Suprapubic skin (tissue), 4 donors: ENCODE measurements around the gene LRRC8C. TPM values are rescaled to one million over a fixed set of nuclear protein-coding genes. Genes with fewer than 3 reads are reported as not detected.

ENCODE experiments used
- DNase-seq, 2 donors: peaks; one replicate each; pipeline ENCODE4 v3.0.0-alpha.2; 2019; ENCODE audit warnings: low spot score in 2 of 2
- H3K27ac ChIP-seq: fragments of 200-600 bp; sonication (generic); one replicate; pipeline ENCODE4 v1.5.1; 2019
- H3K27me3 ChIP-seq: fragments of 200-600 bp; sonication (generic); one replicate; pipeline ENCODE4 v1.5.1; 2019
- H3K36me3 ChIP-seq: fragments of 200-600 bp; sonication (generic); one replicate; pipeline ENCODE4 v1.5.1; 2019
- H3K4me1 ChIP-seq: fragments of 200-600 bp; sonication (generic); one replicate; pipeline ENCODE4 v1.5.1; 2019
- H3K4me3 ChIP-seq: fragments of 200-600 bp; sonication (generic); one replicate; pipeline ENCODE4 v1.5.1; 2019; ENCODE audit warnings: mild to moderate bottlenecking
- H3K9me3 ChIP-seq: fragments of 200-600 bp; sonication (generic); one replicate; pipeline ENCODE4 v1.5.1; 2019
- CTCF ChIP-seq, 2 donors: fragments of 200-600 bp in 1 of 2; fragments of 450-650 bp in 1 of 2; sonication (generic) in 1 of 2; IDR thresholded peaks; one replicate each; pipeline ENCODE4 v1.5.1; 2016 to 2019; ENCODE audit warnings: antibody characterized with exemption in 2 of 2, mild to moderate bottlenecking in 1 of 2, moderate library complexity in 1 of 2
- EP300 ChIP-seq: sonication (generic); formaldehyde crosslinking; IDR thresholded peaks from one replicate; pipeline ENCODE4 v1.6.1; 2017; ENCODE audit warnings: antibody characterized with exemption
- POLR2A ChIP-seq, 2 donors: fragments of 450-650 bp; IDR thresholded peaks; one replicate each; pipeline ENCODE4 v1.6.1; 2017; ENCODE audit warnings: antibody characterized with exemption in 2 of 2, mild to moderate bottlenecking in 2 of 2, moderate library complexity in 2 of 2
- POLR2AphosphoS5 ChIP-seq, 3 donors: sonication (generic); formaldehyde crosslinking; IDR thresholded peaks; one replicate each; pipeline ENCODE4 v1.6.1; 2017; ENCODE audit warnings: antibody characterized with exemption in 3 of 3
- WGBS: methylation state at CpG from one replicate; pipeline ENCODE4 v1.1.5; 2018; 5-methylcytosine and 5-hydroxymethylcytosine counted together
- total RNA-seq, 4 donors: library from RNA; depleted of rRNA; stranded (reverse); fragments of >200 nt; gene quantifications; one replicate each; pipeline ENCODE4 v1.1.0, GENCODE V29; 2016

Gene LRRC8C
- total RNA-seq, 4 donors from 2014 or later = 6.2 to 10.4 (median 9.1) TPM

GRCh38 chr1:89720839-89721238 lies 87.9 kb downstream of the LRRC8C start:
- Histone ChIP-seq H3K27ac (no peak overlapping the region), H3K27me3 (no peaks in the 10 kb centered on the region), H3K4me1 (peaks cover 13% of the 10 kb centered on the region), H3K36me3 (no peaks in the 10 kb centered on the region), H3K9me3 (no peaks in the 10 kb centered on the region), H3K4me3 (no peak overlapping the region)
- WGBS = 71% methylated on average over 1 of the region's 1 CpG
- DNase-seq = no peak
- no peak for TF ChIP-seq CTCF (IDR thresholded peaks at IDR 0.05)
- TF ChIP-seq EP300 = no peak
- no peak for TF ChIP-seq POLR2AphosphoS5 (IDR thresholded peaks at IDR 0.05)
- no peak for TF ChIP-seq POLR2A (IDR thresholded peaks at IDR 0.05)

GRCh38 chr1:89721351-89721750 lies 88.4 kb downstream of the LRRC8C start:
- H3K9me3 ChIP-seq = no peaks in the 10 kb centered on the region
- no peak overlapping the region for H3K27ac ChIP-seq
- peaks cover 13% of the 10 kb centered on the region for H3K4me1 ChIP-seq
- H3K4me3 ChIP-seq = no peak overlapping the region
- no peaks in the 10 kb centered on the region for H3K36me3 ChIP-seq
- 68% methylated on average over 3 of the region's 3 CpGs for WGBS
- no peaks in the 10 kb centered on the region for H3K27me3 ChIP-seq
- DNase-seq = no peak
- TF ChIP-seq CTCF (IDR thresholded peaks at IDR 0.05) = no peak
- TF ChIP-seq POLR2AphosphoS5 (IDR thresholded peaks at IDR 0.05) = no peak
- no peak for TF ChIP-seq EP300
- TF ChIP-seq POLR2A (IDR thresholded peaks at IDR 0.05) = no peak

GRCh38 chr1:89723144-89723543 lies 90.2 kb downstream of the LRRC8C start:
- 87% methylated on average over 2 of the region's 2 CpGs for WGBS
- Histone ChIP-seq H3K27me3 (no peaks in the 10 kb centered on the region), H3K4me1 (peaks cover 13% of the 10 kb centered on the region), H3K9me3 (no peaks in the 10 kb centered on the region), H3K4me3 (no peak overlapping the region), H3K27ac (no peak overlapping the region), H3K36me3 (no peaks in the 10 kb centered on the region)
- DNase-seq = no peak
- TF ChIP-seq EP300 (no peak), POLR2A (IDR thresholded peaks at IDR 0.05) (no peak), POLR2AphosphoS5 (IDR thresholded peaks at IDR 0.05) (no peak), CTCF (IDR thresholded peaks at IDR 0.05) (no peak)

GRCh38 chr1:89723863-89724262 lies 90.9 kb downstream of the LRRC8C start:
- Histone ChIP-seq H3K4me1 (peaks cover 13% of the 10 kb centered on the region), H3K9me3 (no peaks in the 10 kb centered on the region), H3K27me3 (no peaks in the 10 kb centered on the region), H3K27ac (no peak overlapping the region), H3K4me3 (no peak overlapping the region), H3K36me3 (no peaks in the 10 kb centered on the region)
- TF ChIP-seq CTCF (IDR thresholded peaks at IDR 0.05) = no peak
- no peak for TF ChIP-seq POLR2A (IDR thresholded peaks at IDR 0.05)
- TF ChIP-seq EP300 = no peak
- no peak for TF ChIP-seq POLR2AphosphoS5 (IDR thresholded peaks at IDR 0.05)
- WGBS = 46% methylated on average over 6 of the region's 6 CpGs
- DNase-seq = no peak

GRCh38 chr1:89724369-89725010 lies 91.6 kb downstream of the LRRC8C start:
- DNase-seq = no peak
- H3K27me3 ChIP-seq = no peaks in the 10 kb centered on the region
- TF ChIP-seq CTCF (IDR thresholded peaks at IDR 0.05) = no peak
- no peak for TF ChIP-seq POLR2A (IDR thresholded peaks at IDR 0.05)
- TF ChIP-seq EP300 = no peak
- TF ChIP-seq POLR2AphosphoS5 (IDR thresholded peaks at IDR 0.05) = no peak
- H3K4me3 ChIP-seq = no peak overlapping the region
- H3K36me3 ChIP-seq = no peaks in the 10 kb centered on the region
- no peak overlapping the region for H3K27ac ChIP-seq
- 69% methylated on average over 3 of the region's 3 CpGs for WGBS
- H3K4me1 ChIP-seq = peaks cover 9% of the 10 kb centered on the region
- no peaks in the 10 kb centered on the region for H3K9me3 ChIP-seq
